RWPE2 (cell line): ENCODE results near the gene SEMA3D.

Experiments used
- ATAC-seq: fragments of 200-7000 bp; cut with Tn5 transposase; 3 replicates; pipeline ENCODE4 v1.9.1; 2021; ENCODE audit warnings: low read depth
- DNase-seq: peaks from one replicate; pipeline ENCODE4 v3.0.0-alpha.2; 2020; ENCODE audit warnings: low spot score
- H3K27ac ChIP-seq: fragments of 450-650 bp; 2 replicates; pipeline ENCODE4 v1.5.1; 2017; ENCODE audit warnings: mild to moderate bottlenecking; ENCODE audit not compliant: poor library complexity, severe bottlenecking
- H3K27me3 ChIP-seq: fragments of 250-450 bp; sonication (Bioruptor Pico); 2 replicates; pipeline ENCODE4 v1.5.1; 2021; ENCODE audit warnings: mild to moderate bottlenecking, moderate library complexity; ENCODE audit not compliant: insufficient read depth, poor library complexity, severe bottlenecking
- H3K36me3 ChIP-seq: fragments of 250-450 bp; sonication (Bioruptor Pico); 2 replicates; pipeline ENCODE4 v1.5.1; 2020; ENCODE audit warnings: low read depth, mild to moderate bottlenecking, moderate library complexity
- H3K4me1 ChIP-seq: fragments of 250-450 bp; sonication (Bioruptor Pico); 2 replicates; pipeline ENCODE4 v1.5.1; 2021; ENCODE audit warnings: mild to moderate bottlenecking, moderate library complexity; ENCODE audit not compliant: insufficient read depth, poor library complexity, severe bottlenecking
- H3K4me3 ChIP-seq: fragments of 250-450 bp; sonication (Bioruptor Pico); 2 replicates; pipeline ENCODE4 v1.5.1; 2021; ENCODE audit warnings: mild to moderate bottlenecking, moderate library complexity; ENCODE audit not compliant: severe bottlenecking
- H3K9me3 ChIP-seq: fragments of 250-450 bp; sonication (Bioruptor Pico); 2 replicates; pipeline ENCODE4 v1.5.1; 2021; ENCODE audit warnings: mild to moderate bottlenecking, moderate library complexity; ENCODE audit not compliant: severe bottlenecking
- CTCF ChIP-seq: fragments of 450-650 bp; IDR thresholded peaks from one replicate; pipeline ENCODE4 v1.5.1; 2017; ENCODE audit warnings: mild to moderate bottlenecking, moderate library complexity; ENCODE audit not compliant: poor library complexity, severe bottlenecking

Gene SEMA3D

DNA sequence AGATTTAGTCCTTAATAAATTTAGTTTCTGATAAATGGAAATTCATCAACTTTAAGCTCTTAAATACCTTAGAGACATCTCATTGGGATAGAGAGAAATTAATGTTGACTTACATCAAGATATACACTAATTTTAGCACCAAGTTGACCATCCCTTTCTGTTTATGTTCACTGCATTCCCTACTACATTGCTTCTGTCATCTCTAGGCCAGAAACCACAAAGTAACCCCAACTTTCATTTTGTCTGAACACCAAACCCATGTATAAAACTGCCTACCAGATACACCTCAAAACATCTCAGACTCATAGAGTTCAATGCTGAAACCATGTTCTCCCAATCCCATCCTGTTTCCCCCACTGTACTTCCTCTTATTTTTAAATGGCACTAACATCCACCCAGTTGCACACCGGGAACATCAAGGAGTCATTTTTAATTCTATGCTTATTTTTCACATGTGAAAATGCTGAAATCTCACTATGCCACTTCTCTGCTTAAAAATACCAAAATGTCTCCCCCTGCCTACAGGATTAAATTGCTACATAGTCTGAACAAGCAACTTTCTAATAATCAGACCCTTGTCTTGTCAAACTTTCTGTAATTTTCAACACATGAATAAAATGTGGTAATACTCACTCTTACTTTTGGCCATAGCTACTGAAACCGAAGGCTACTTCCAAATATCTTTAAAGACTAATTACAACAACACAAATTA is 201.6 kb downstream of the SEMA3D start:
- DNase-seq (no peak), ATAC-seq (no peak)
- H3K27ac ChIP-seq, result no peak overlapping the region
- no peaks in the 10 kb centered on the region for H3K27me3 ChIP-seq
- no peak overlapping the region for H3K4me3 ChIP-seq
- no peaks in the 10 kb centered on the region for H3K4me1 ChIP-seq
- H3K9me3 ChIP-seq, result no peaks in the 10 kb centered on the region
- TF ChIP-seq CTCF, result no peak
- H3K36me3 ChIP-seq, result no peaks in the 10 kb centered on the region

DNA sequence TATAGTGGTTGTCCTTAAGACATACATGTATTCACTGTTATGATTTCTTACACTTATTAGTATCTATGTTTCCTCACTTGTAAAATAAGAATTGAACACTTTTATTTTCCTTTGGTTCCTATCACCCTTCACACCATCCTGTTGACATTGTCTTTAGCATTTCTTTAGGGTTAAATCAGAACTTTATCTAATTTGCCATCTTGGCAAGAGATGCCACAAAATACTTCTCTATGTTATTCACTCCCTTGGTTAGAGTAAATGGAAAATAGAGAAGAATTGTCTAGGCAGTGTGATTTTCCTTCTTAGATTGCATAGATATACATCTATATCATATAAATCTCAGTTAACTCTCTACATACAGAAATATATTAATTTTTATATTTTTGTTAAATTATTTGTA is 204.7 kb downstream of the SEMA3D start:
- H3K4me3 ChIP-seq, result no peak overlapping the region
- H3K36me3 ChIP-seq, result no peaks in the 10 kb centered on the region
- no peak for ATAC-seq

GRCh38 chr7:84981055-84981976 is 205.5 kb downstream of the SEMA3D start:
- Histone ChIP-seq H3K27ac (no peak overlapping the region), H3K27me3 (no peaks in the 10 kb centered on the region), H3K4me1 (no peaks in the 10 kb centered on the region), H3K36me3 (no peaks in the 10 kb centered on the region), H3K4me3 (no peak overlapping the region), H3K9me3 (no peaks in the 10 kb centered on the region)
- ATAC-seq, result no peak
- no peak for TF ChIP-seq CTCF
- no peak for DNase-seq

More for the DNA sequence above, 204.7 kb downstream of the SEMA3D start:
- Histone ChIP-seq H3K27ac (no peak overlapping the region), H3K27me3 (no peaks in the 10 kb centered on the region), H3K9me3 (no peaks in the 10 kb centered on the region), H3K4me1 (no peaks in the 10 kb centered on the region)
- no peak for DNase-seq
- TF ChIP-seq CTCF, result no peak

- Histone ChIP-seq H3K4me1 (no peaks in the 10 kb centered on the region), H3K27ac (no peak overlapping the region), H3K9me3 (no peaks in the 10 kb centered on the region), H3K27me3 (no peaks in the 10 kb centered on the region), H3K36me3 (no peaks in the 10 kb centered on the region), H3K4me3 (no peak overlapping the region)
- no peak for TF ChIP-seq CTCF
- DNase-seq (no peak), ATAC-seq (no peak)
Observed at GRCh38 chr7:84975586-84976185, 211.2 kb downstream of the SEMA3D start.
